Cardiac septum (tissue), 1 donor: ENCODE measurements around the gene RAG1. TPM values are rescaled to one million over a fixed set of nuclear protein-coding genes. Genes with fewer than 3 reads are reported as not detected.
"Not testable (repeated sequence)": the region's sequence is repeated elsewhere in the genome, so short reads cannot be mapped to it uniquely, and the experiment has no call there.

ENCODE experiments used
- DNase-seq: peaks from one replicate; pipeline ENCODE4 v3.0.0-alpha.2; 2020; ENCODE audit warnings: low spot score
- intact Hi-C: fragments of 100-400 bp; cut with DNase I; formaldehyde crosslinking; loops from one replicate; pipeline ENCODE4 v1.14.0; 2022
- long read RNA-seq: library from polyadenylated mRNA; unstranded; transcript quantifications from one replicate; pipeline ENCODE4 v2.0.0, GENCODE V29; 2021
- total RNA-seq: library from RNA; stranded (reverse); fragmentation: NEBNext Ultra II Directional; extraction: Animal tissue kit (Norgen Biotek cat#: 25700); gene quantifications from one replicate; pipeline ENCODE4 v1.2.1, GENCODE V29; 2021
- donor health status: DM: no; HTN: no; CAD: no.

The RAG1 gene
- 1.2 TPM for total RNA-seq
- long read RNA-seq = 0 reads

DNA sequence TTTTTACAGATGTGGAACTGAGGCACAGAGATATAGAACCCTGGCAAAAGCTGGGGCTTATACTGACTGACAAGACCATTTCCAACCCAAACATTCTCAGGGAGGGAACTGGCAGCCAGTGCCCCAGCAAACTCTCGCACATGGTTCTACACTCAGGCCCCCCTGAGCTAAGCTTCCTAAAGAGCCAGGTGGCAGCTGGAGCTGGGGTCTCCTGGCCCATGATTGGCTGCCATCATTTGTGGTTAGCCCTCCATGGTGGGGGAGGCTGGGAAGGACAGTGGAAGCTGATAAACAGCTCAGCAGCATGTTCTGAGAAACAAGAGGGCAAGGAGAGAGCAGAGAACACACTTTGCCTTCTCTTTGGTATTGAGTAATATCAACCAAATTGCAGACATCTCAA lies at the start of gene RAG1:
Gene RAG1, plus strand, starts transcription at position 314 of the 400 bp plus-strand sequence. CDS start 5,298 bp downstream, outside the sequence.
- intact Hi-C loops = no loop called here
- DNase-seq = no peak

DNA sequence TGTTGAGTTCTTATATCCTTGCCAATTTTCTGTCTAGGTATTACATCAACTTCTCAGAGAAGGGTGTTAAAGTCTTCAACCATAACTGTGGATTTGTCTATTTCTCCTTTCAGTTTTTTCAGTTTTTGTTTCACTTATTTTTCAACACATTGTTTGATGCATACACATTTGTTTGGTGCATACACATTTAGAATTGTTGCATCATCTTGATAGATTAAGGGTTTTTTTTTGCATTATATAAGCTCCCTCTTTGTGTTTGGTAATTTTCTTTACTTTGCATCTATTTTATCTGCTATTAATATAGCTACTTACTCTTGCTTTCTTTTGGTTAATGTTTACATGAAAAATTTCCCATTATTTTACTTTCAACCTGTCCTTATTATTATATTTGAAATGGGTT lies 37.0 kb upstream of the RAG1 start:
- DNase-seq = no peak
- intact Hi-C loops = no loop called here

DNA sequence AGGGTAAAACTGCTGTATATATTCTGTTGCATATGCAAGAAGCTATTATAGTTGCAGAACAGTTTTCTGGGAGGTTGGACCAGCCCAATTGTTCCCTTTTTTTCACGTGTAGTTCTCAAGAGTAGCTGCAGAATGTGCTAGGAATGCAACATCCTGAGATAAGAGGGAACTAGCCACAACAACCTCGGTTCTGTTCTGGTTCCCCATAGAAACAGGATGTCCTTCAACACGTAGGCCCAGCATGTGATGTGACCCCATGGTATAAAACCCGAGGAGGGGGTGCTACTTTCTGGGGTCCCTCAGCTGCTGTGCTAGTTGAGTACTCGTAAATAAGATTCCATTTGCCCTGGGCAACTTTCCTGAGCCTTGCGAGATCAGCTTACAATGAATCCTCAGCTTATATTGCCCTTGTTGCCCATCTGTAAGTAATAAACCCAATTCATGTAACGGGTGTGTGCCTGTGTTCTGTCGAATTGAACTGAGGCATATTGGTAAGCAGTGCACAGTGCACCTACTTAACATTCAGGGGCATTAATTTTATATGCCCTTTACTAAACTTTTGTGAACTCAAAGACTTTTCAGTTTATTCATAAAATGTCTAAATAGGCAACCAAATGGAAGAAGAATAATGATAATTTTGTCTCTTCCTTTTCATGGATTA lies 34.7 kb upstream of the RAG1 start:
- intact Hi-C loops = no loop called here

DNA sequence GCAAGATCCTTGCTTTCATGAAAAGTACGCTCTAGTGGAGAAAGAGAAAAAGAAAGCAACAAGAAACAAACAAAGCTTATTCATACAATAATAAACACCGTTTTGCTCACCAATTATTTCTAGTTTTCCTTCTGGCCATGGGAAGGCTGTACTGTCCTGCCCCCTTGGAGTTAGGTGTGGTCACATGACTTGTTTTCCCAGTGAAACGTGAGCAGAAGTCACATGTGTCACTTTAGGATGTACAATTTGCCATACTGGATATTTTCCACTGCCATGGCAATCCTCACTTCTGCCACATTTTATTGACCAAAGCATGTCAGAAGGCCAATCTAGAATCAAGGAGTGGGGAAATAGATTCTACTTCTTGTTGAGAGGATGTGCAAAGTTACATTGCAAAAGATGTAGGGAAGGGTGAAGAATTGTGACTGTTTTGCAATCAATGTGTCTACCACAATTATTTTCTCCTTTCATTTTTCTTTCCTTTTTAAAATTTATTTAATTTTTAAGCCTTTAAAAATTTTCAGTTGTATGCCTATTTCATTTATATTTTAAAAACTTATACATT lies 33.4 kb upstream of the RAG1 start:
- intact Hi-C loops = no loop called here
- no peak for DNase-seq

More for the DNA sequence above, 34.7 kb upstream of the RAG1 start:
- DNase-seq = no peak

DNA sequence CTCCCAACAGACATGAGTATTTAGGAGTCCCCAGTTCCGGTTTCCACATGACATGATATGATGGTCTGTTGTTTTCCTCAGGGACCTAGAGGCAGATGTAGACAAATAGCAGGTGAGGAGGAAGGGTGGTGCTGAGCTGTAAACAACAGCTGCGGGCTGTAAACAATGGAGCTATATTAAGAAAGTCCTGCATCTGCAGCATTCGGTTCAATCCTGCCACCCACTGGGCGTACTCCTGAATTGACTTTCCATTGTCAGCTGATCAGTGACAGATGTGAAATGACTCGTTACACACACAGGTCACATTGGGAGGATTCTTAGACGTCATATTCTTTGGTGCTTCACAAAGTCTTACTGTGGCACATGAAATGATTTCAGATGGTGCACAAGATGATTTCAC lies 26.8 kb upstream of the RAG1 start:
- intact Hi-C loops = no loop called here
- no peak for DNase-seq

DNA sequence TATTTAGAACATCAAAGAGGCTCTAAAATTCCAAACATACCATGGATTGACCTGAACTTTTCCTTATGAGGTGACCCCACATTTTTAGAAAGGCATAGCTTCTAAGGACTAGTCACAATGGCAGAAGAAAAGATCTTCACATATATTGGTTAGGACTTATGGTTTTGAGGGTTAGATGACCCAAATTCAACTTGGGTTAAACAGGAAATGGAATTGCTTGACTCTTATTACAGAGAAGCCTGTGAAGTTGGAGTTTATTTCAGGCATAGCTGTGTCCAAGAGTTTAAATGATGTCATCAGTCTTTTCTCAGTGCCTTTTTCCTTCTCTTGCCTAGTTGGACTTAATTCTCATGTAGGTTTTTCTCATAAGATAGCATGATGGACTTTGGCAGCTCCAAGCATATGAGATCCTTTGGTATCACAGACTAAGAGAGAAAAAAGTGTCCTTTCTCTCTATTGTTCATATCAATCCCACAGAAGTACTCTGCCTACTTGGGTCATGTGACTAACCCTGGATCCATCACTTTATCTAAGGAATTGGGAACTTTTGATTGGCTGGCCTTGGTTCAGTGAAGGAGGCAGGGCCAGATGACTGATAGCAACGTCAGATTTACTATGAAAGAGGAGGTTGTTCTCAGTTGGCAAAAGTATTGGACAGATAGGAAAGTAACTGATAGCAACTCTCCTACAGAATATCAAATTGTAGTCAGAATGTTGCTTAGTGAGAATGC lies 17.3 kb upstream of the RAG1 start:
- DNase-seq = no peak
- intact Hi-C loops = no loop called here

DNA sequence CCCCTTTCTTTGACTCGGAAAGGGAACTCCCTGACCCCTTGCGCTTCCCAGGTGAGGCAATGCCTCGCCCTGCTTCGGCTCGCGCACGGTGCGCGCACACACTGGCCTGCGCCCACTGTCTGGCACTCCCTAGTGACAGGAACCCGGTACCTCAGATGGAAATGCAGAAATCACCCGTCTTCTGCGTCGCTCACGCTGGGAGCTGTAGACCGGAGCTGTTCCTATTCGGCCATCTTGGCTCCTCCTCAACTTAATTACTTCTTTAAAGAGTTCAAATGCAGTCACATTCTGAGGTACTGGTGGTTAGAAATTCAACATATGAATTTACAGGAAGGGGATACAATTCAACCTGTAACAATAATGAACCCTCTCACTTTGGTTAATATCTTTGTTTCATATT lies 10.4 kb upstream of the RAG1 start:
- intact Hi-C loops = not testable (repeated sequence)

DNA sequence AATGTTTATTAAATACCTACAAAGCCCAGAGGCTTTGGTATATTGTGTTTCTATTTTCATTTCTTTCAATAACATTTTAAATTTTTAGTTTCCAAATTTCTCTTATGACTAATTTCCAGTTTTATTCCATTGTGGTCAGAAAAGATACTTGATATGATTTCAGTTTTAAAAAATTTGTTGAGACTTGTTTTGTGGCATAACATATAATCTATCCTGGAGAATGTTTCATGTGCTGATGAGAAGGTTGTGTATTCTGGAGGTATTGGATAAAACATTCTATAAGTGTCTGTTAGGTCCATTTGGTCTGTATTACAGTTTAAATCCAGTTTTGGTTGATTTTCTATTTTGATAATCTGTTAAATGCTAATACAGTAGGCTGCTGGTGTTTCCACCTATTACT lies 9.8 kb upstream of the RAG1 start:
- intact Hi-C loops = no loop called here
- no peak for DNase-seq

More for the DNA sequence above, 10.4 kb upstream of the RAG1 start:
- DNase-seq = not testable (repeated sequence)

DNA sequence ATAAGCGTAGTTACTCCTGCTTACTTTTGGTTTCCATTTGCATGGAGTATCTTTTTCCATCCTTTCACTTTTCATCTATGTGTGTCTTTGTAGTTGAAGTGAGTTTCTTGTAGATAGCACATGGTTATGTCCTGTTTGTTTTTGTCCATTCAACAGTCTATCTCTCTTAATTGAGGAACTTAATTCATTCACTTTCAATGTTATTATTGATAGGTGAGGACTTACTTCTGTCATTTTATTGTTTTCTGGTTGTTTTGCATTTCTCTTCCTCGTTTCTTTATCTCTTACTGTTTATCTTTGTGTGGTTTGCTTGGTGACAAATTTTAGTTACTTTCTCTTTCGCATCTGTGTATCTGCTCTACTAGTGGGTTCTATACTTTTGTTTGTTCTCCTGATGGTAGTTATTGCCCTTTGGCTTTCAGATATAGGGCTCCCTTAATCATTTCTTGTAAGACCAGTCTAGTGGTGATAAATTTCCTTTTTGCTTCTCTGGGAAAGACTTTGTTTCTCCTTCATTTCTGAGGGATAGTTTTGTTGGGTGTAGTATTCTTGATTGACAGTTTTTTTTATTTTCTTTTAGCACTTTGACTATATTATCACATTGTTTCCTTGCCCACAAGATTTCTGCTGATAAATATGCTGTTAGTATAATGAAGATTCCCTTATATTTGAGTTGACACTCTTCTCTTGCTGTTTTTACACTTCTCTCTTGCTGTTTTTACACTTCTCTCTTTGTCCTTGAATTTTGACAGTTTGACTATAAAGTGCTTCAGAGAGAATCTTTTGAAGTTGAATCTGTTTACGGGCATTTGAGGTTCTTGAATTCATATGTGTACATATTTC lies 9.0 kb upstream of the RAG1 start:
- no peak for DNase-seq
- intact Hi-C loops = no loop called here

DNA sequence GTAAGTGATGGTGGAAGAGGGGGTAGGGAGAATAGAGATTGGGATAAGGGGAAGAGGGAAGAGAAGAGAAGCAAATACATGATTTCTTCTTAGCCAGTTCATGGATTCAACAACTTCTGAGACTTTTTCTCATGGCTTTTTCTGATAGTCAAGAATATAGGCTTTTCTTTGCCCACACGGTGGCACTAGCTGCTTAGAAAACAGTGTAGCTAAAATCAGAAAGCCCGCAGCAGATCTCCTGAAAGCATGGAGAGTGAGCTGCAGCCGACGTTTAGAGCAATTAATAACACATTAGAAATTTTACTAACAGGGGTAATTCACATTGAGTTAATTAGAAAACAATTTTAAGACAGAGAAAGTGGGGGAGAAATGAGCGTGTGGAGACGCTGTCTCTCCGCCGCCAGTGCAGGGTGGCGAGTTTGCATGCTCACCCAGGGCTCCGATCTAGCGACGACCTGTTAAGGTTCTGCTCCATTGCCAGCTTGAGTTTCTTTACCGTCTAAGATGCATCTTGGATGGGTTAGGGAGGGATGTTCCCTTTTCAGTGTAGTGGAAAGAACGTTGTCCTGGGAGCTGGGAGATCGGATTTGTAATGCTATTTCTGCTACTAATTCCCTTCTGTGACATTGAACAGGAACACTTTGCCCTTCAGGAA lies 3.3 kb upstream of the RAG1 start:
- no peak for DNase-seq
- intact Hi-C loops = loop anchor here (1.0 to 5.0 kb wide), 3 partner anchors 58 to 183 kb away; no protein-coding TSS in a partner anchor

DNA sequence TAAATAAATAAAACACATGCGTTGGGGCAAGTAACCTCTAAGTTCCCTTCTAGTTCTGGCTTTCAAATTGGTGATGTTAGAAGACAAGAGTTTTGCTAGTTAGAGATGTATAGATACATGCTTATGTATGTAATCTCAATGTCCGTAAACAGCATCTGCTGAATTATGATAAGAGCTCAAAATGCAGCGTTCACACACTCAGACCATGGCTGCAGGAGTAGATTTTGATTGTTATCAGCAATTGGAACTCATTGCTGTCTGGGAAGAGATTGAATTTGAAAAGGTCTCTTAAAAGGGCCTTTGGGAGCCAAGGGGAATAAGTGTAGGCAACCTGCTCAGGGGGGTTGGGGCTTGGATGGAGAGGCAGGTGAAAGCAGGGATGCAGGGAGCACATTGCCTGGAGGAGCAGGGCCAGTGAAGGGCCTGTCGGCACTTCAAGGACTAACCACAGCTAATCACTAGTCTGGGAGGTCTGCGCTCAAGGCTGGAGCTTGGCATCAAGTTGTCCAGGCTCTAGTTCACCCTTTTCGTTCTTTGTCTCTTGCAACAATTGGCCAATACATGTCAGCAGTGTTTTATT lies 2.7 kb upstream of the RAG1 start:
- DNase-seq = no peak
- intact Hi-C loops = no loop called here

DNA sequence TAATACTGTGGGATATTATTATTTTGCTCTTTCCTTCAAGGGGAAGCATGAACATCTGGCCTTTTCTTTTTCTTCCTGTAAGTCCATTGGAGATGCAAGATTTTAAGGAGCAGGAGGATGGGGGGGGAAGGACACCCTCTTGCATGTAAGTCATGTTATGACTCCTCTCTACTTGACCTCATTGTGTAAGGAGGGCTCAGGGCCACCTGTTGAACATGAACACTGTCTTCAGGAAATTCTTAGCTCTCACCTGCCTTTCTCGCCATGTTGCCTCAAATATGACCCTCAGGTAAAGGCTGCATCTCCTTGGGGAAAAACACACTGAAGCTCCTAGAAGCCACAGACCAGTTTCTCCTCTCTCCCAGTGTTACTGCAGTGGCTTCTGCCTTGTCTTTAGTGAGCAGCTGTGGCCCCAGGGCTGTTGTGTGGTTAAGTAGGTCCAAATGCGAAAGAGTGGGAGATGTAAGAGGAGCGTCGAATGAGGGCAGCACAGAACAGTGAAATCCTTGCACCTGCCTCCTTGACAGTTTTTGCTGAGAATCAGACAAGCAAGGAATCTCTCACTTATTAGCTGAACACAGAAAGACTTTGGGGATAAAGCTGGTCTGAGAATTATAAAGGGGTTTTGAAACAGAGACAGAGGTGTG lies 1.3 kb upstream of the RAG1 start:
- DNase-seq = no peak
- intact Hi-C loops = no loop called here

DNA sequence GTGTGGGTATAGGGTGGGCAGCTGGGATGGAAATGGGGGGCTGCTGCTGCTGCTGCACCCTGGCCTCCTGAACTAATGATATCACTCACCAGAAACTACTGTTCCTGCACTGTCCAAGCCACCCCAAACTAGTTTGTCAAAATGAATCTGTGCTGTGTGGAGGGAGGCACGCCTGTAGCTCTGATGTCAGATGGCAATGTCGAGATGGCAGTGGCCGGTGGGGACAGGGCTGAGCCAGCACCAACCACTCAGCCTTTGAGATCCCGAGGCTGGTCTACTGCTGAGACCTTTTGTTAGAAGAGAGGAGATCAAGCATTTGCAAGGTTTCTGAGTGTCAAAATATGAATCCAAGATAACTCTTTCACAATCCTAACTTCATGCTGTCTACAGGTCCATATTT lies 1.3 kb downstream of the RAG1 start:
- intact Hi-C loops = no loop called here

DNA sequence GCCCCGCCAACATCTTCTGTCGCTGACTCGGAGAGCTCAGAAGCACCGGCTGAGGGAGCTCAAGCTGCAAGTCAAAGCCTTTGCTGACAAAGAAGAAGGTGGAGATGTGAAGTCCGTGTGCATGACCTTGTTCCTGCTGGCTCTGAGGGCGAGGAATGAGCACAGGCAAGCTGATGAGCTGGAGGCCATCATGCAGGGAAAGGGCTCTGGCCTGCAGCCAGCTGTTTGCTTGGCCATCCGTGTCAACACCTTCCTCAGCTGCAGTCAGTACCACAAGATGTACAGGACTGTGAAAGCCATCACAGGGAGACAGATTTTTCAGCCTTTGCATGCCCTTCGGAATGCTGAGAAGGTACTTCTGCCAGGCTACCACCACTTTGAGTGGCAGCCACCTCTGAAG lies 6.7 kb downstream of the RAG1 start:
- intact Hi-C loops = no loop called here
- no peak for DNase-seq

More for the DNA sequence above, 1.3 kb downstream of the RAG1 start:
- DNase-seq = no peak

DNA sequence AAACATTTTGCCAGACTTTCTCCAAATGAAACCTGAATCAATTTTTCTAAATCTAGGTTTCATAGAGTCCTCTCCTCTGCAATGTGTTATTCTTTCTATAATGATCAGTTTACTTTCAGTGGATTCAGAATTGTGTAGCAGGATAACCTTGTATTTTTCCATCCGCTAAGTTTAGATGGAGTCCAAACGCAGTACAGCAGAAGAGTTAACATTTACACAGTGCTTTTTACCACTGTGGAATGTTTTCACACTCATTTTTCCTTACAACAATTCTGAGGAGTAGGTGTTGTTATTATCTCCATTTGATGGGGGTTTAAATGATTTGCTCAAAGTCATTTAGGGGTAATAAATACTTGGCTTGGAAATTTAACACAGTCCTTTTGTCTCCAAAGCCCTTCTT lies 9.6 kb downstream of the RAG1 start:
- intact Hi-C loops = no loop called here
- no peak for DNase-seq

DNA sequence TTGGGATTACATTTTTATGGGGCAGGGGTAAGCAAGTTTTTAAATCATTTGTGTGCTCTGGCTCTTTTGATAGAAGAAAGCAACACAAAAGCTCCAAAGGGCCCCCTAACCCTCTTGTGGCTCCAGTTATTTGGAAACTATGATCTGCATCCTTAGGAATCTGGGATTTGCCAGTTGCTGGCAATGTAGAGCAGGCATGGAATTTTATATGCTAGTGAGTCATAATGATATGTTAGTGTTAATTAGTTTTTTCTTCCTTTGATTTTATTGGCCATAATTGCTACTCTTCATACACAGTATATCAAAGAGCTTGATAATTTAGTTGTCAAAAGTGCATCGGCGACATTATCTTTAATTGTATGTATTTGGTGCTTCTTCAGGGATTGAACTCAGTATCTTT lies 10.1 kb downstream of the RAG1 start:
- no peak for DNase-seq
- intact Hi-C loops = no loop called here

DNA sequence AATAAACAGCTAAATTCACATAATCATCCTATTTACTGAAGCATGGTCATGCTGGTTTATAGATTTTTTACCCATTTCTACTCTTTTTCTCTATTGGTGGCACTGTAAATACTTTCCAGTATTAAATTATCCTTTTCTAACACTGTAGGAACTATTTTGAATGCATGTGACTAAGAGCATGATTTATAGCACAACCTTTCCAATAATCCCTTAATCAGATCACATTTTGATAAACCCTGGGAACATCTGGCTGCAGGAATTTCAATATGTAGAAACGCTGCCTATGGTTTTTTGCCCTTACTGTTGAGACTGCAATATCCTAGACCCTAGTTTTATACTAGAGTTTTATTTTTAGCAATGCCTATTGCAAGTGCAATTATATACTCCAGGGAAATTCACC lies 10.7 kb downstream of the RAG1 start:
- no peak for DNase-seq
- intact Hi-C loops = no loop called here

DNA sequence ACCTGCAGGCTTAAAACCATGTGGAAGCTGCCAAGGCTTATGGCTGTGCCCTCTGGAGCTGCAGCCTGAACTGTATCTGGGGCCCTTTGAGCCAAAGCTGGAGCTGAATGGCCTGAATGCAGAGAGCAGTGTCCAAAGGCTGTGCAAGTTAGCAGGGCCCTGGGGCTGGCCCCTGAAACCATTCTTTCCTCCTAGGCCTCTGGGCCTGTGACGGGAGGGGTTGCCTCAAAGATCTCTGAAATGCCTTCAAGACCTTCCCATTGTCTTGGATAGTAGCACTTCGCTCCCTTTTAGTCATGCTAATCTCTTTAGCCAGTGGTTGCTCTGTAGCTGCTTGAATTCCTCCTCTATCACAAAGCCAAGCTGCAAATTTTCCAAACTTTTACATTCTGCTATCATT lies 13.7 kb downstream of the RAG1 start:
- intact Hi-C loops = no loop called here
- no peak for DNase-seq

DNA sequence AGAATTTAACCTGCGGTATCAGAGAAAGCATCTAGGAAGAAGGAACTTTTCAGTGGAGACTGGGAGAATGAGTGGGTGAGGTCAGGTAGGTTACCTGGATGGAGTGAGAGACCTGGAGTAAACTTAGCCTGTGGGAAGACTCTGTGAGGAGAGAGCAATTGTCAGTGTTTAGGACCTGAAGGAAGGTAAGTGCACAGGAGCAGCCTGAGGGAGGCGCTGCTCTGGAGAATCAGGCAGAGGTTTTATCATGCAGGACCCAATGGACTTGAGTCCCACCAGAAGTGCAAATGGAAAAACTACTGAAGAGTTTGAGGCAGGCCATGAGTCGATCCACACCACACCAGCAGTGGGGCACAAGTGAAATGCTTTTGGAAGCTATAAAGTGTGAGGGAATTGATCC lies 15.9 kb downstream of the RAG1 start:
- no peak for DNase-seq
- intact Hi-C loops = no loop called here
